ENCODE results near the gene HNRNPL. TPM values are rescaled to one million over a fixed set of nuclear protein-coding genes. Genes with fewer than 3 reads are reported as not detected.

The HNRNPL gene
- total and polyA plus RNA-seq, 10 of the 15 experiments (the other 5 are each of a cell fraction or from before 2014, with no cell fraction given): 32.5 to 512 (median 306) TPM

DNA sequence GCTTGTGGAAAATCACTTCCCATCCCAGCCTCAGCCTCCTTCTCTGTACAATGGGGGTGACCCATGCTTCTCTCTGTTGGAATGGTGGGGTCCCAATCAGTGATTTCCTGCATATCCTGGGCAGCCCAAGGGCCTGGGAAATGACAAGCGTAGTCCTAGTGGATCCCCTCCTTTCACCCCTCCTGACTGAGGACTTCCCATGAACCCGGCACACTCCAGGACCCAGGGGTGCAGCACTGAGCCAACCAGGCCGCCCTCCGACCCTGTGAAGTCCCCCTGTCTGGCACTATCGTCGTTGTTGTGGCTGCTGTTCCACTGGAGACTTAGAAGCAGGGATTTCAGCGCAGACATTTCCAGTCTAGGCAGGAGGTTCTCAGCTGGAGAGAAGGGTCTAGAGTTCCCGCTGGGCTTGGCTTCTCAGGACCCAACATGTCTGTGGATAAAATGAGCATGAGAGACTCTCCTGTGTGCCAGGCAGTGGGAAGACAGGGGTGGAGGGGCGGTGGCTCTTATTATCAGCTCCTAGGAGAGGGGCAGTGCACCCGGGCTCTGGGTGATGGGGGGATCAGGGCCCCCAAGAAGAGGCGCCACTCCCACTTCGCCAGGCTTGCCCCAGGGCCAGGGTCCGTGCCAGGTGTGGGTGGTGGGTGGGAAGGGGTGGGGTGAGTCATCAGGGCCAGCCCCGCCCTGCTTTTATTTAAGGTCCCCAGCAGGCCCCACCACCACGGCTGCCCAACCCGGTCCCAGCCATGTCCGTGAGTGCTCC lies 61.1 kb downstream of the HNRNPL start, which contains the start of gene LGALS7B:
Gene LGALS7B (plus strand): TSS at position 723 of the 766 bp plus-strand sequence. CDS start 27 bp downstream, at position 750.
- Histone ChIP-seq H3K4me3 (no peak within 1 kb of the TSS), H3K79me2 (ENCODE audit: control insufficient read depth, insufficient read depth, low read length) (no peaks in the 10 kb centered on the region), H3K4me1 (ENCODE audit: control insufficient read depth, insufficient read depth, low read length) (no peaks in the 10 kb centered on the region), H3K27ac (ENCODE audit: control insufficient read depth, insufficient read depth) (no peak within 1 kb of the TSS), H3K4me2 (ENCODE audit: control insufficient read depth, insufficient read depth) (no peak within 1 kb of the TSS), H3K36me3 (ENCODE audit: control insufficient read depth in 2 of 2, insufficient read depth in 2 of 2, low read length in 1 of 2) (no peaks in the 10 kb centered on the region), H4K20me1 (ENCODE audit: control insufficient read depth, insufficient read depth) (no peaks in the 10 kb centered on the region), H3K9me3 (replicated peaks; ENCODE audit: control insufficient read depth, insufficient read depth, low read length) (no peaks in the 10 kb centered on the region), H3K9ac (ENCODE audit: control insufficient read depth, insufficient read depth, low read length) (no peak within 1 kb of the TSS), H2AFZ (ENCODE audit: control insufficient read depth, low read depth, low read length) (no peak within 1 kb of the TSS), H3K27me3 (replicated peaks in 1 of 2; ENCODE audit: control insufficient read depth in 2 of 2, insufficient read depth in 2 of 2, low read length in 1 of 2) (no peaks in the 10 kb centered on the region; a peak in 1 of 4 replicates)
- TF ChIP-seq TARDBP (IDR thresholded peaks at IDR 0.05; ENCODE audit: borderline replicate concordance): no peak
- no peak for TF ChIP-seq CBFB (IDR thresholded peaks at IDR 0.05; ENCODE audit: low read depth)
- no peak for TF ChIP-seq ELK1 (IDR thresholded peaks at IDR 0.05; ENCODE audit: low read depth, low read length)
- TF ChIP-seq, protein P1, sequence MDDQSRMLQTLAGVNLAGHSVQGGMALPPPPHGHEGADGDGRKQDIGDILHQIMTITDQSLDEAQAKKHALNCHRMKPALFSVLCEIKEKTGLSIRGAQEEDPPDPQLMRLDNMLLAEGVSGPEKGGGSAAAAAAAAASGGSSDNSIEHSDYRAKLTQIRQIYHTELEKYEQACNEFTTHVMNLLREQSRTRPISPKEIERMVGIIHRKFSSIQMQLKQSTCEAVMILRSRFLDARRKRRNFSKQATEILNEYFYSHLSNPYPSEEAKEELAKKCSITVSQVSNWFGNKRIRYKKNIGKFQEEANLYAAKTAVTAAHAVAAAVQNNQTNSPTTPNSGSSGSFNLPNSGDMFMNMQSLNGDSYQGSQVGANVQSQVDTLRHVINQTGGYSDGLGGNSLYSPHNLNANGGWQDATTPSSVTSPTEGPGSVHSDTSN (IDR thresholded peaks at IDR 0.05; ENCODE audit: insufficient replicate concordance, low read depth, low read length): no peak
- TF ChIP-seq NR2C1 (IDR thresholded peaks at IDR 0.05): no peak
- no peak for TF ChIP-seq PML (IDR thresholded peaks at IDR 0.05; ENCODE audit: low read length)
- no peak for TF ChIP-seq MYB (IDR thresholded peaks at IDR 0.05; ENCODE audit: borderline replicate concordance, low read depth, low read length)
- TF ChIP-seq KAT2A (conservative IDR thresholded peaks at IDR 0.05; ENCODE audit: control insufficient read depth, low read depth, low read length): no peak
- TF ChIP-seq POLR2A (IDR thresholded peaks at IDR 0.05; ENCODE audit: low read depth, low read length): no peak
- TF ChIP-seq SMARCA5 (IDR thresholded peaks at IDR 0.05): no peak
- no peak for TF ChIP-seq RAD21 (IDR thresholded peaks at IDR 0.05; ENCODE audit: insufficient read depth, low read depth, low read length)
- no peak for TF ChIP-seq ZNF207 (IDR thresholded peaks at IDR 0.05; ENCODE audit: borderline replicate concordance)
- no peak for TF ChIP-seq RUNX3 (IDR thresholded peaks at IDR 0.05; ENCODE audit: low read length)
- TF ChIP-seq POLR2AphosphoS5 (IDR thresholded peaks at IDR 0.05; ENCODE audit: low read length): no peak
- TF ChIP-seq BMI1 (IDR thresholded peaks at IDR 0.05; ENCODE audit: borderline replicate concordance): no peak
- DNase-seq (ENCODE audit: low read depth, low spot score) (no peak), FAIRE-seq (no peak), ATAC-seq (no peak)
- no TSS peak for BruUV-seq (replicated peaks)
- ChIA-PET RAD21 (ENCODE audit: unreplicated experiment) (no interaction called here), SMC1A (ENCODE audit: uncharacterized antibody, unreplicated experiment) (interaction anchor here (0.5 kb wide), 1 partner anchor 140 kb away, joined by 3 read pairs; no protein-coding TSS in a partner anchor), CTCF (no interaction called here), POLR2A (interaction anchor here (0.6 kb wide), 1 partner anchor 723 kb away, joined by 3 read pairs; no protein-coding TSS in a partner anchor)
- WGBS (ENCODE audit: insufficient coverage, insufficient replicate concordance, low lambda C conversion rate, missing lambda C conversion rate): 53% methylated on average over 10 of the region's 17 CpGs
- intact Hi-C loops (cut with micrococcal nuclease; ENCODE audit: unreplicated experiment) (loop anchor here (10.0 kb wide), 1 partner anchor 96 kb away; no protein-coding TSS in a partner anchor), in situ Hi-C loops (cut with MboI) (no loop called here)
